HEK293T (cell line): ENCODE measurements around the gene CSNK1E.

ENCODE experiments used
- ARNT ChIP-seq: fragments of 450-650 bp; IDR thresholded peaks from 2 replicates; pipeline ENCODE4 v1.6.1; 2017; ENCODE audit warnings: mild to moderate bottlenecking
- BHLHE40 ChIP-seq: fragments of 450-650 bp; IDR thresholded peaks from 2 replicates; pipeline ENCODE4 v1.6.1; 2016; ENCODE audit warnings: mild to moderate bottlenecking, moderate library complexity, borderline replicate concordance
- ELF4 ChIP-seq: fragments of 450-650 bp; IDR thresholded peaks from 2 replicates; pipeline ENCODE4 v1.6.1; 2017; ENCODE audit warnings: antibody characterized with exemption
- FOXA1 ChIP-seq: fragments of 450-650 bp; IDR thresholded peaks from 2 replicates; pipeline ENCODE4 v1.6.1; 2016; ENCODE audit warnings: mild to moderate bottlenecking
- FOXK2 ChIP-seq: fragments of 450-650 bp; IDR thresholded peaks from 2 replicates; pipeline ENCODE4 v1.6.1; 2016; ENCODE audit warnings: mild to moderate bottlenecking
- FOXM1 ChIP-seq: fragments of 450-650 bp; IDR thresholded peaks from 2 replicates; pipeline ENCODE4 v1.6.1; 2017; ENCODE audit warnings: mild to moderate bottlenecking, borderline replicate concordance
- HDGF ChIP-seq: fragments of 450-650 bp; IDR thresholded peaks from 2 replicates; pipeline ENCODE4 v1.6.1; 2017; ENCODE audit warnings: antibody characterized with exemption, borderline replicate concordance
- LEF1 ChIP-seq: fragments of 450-650 bp; IDR thresholded peaks from 2 replicates; pipeline ENCODE4 v1.6.1; 2017; ENCODE audit warnings: mild to moderate bottlenecking, borderline replicate concordance
- NFRKB ChIP-seq: fragments of 450-650 bp; IDR thresholded peaks from 2 replicates; pipeline ENCODE4 v1.6.1; 2016; ENCODE audit warnings: mild to moderate bottlenecking, moderate library complexity
- SP1 ChIP-seq: fragments of 450-650 bp; IDR thresholded peaks from 2 replicates; pipeline ENCODE4 v1.6.1; 2017
- SUZ12 ChIP-seq: fragments of 450-650 bp; IDR thresholded peaks from 2 replicates; pipeline ENCODE4 v1.6.1; 2016; ENCODE audit warnings: mild to moderate bottlenecking
- TARDBP ChIP-seq: fragments of 450-650 bp; IDR thresholded peaks from 2 replicates; pipeline ENCODE4 v1.6.1; 2016
- TF ChIP-seq, protein P1 (sequence below): fragments of 450-650 bp; IDR thresholded peaks from 2 replicates; pipeline ENCODE4 v1.6.1; 2016

- TF ChIP-seq FOXK2 (no peak), SP1 (no peak), FOXA1 (no peak), ELF4 (no peak), BHLHE40 (no peak), HDGF (no peak), FOXM1 (peak; percentile 50; the same call in 1 of the 2 replicates), LEF1 (no peak), SUZ12 (no peak), NFRKB (no peak), TARDBP (no peak), ARNT (no peak)
- TF ChIP-seq, protein P1, sequence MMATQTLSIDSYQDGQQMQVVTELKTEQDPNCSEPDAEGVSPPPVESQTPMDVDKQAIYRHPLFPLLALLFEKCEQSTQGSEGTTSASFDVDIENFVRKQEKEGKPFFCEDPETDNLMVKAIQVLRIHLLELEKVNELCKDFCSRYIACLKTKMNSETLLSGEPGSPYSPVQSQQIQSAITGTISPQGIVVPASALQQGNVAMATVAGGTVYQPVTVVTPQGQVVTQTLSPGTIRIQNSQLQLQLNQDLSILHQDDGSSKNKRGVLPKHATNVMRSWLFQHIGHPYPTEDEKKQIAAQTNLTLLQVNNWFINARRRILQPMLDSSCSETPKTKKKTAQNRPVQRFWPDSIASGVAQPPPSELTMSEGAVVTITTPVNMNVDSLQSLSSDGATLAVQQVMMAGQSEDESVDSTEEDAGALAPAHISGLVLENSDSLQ: no peak
Observed at GRCh38 chr22:38314933-38315822, 2.1 kb downstream of the CSNK1E start.
